ENCODE data around the gene OMG. TPM values are rescaled to one million over a fixed set of nuclear protein-coding genes. Genes with fewer than 3 reads are reported as not detected.

The OMG gene
- total and polyA plus RNA-seq, 2 donors (not counting 3 experiments of a cell fraction or from before 2014, with no cell fraction given) = 0.86 TPM; not detected in 1

DNA sequence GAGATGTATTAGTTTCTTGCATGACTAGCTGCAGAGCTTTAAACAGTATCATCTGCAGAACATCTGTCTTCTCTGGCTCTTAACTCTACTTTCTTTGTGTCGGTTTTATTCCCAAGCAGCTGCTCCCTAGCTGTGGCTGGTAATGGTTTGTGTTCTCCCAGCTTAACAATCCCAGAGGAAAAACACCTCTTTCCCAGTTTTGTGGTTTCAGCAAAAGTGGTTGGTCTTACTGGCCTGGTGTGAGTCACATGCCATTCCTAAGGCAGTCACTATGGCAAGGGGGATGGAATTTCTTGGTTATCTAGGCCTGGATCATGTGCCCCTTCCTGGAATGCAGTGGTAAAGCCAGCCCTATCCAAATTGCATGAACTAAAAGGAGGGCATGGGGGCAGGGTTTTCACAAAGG lies 27.5 kb downstream of the OMG start:
- H3K27ac ChIP-seq (ENCODE audit: insufficient read depth, low read depth, low read length) = peak overlapping the region; percentile 61
- no peaks in the 10 kb centered on the region for H4K20me1 ChIP-seq (replicated peaks; ENCODE audit: control insufficient read depth, extremely low read depth, insufficient read depth, low read length)
- dilution Hi-C loops (cut with MboI; ENCODE audit: extremely low pct_ligation_motif_present, low sequenced_read_pairs) (no loop called here), intact Hi-C loops (cut with micrococcal nuclease) (loop anchor here (5.0 kb wide), 1 partner anchor 43 kb away; the partner anchor contains the start of gene EVI2B)
- ChIA-PET CTCF (interaction anchor here (1.0 to 1.5 kb wide), 7 partner anchors 9 to 50 kb away, joined by 3 to 9 read pairs (median 3); no protein-coding TSS in a partner anchor), POLR2A (no interaction called here)
- FAIRE-seq (peak; percentile 73), DNase-seq (ENCODE audit: low read depth, low spot score) (peak; percentile 88)
- peaks cover 3 to 6% of the 10 kb centered on the region in 2 experiments for H3K36me3 ChIP-seq (ENCODE audit: control insufficient read depth in 2 of 2, extremely low read depth in 1 of 2, insufficient read depth in 2 of 2, low read length in 2 of 2)
- no peaks in the 10 kb centered on the region for H3K9me1 ChIP-seq (replicated peaks; ENCODE audit: control insufficient read depth, extremely low read depth, insufficient read depth, low read length)
- H3K4me2 ChIP-seq (ENCODE audit: insufficient read depth, low read length) = peak overlapping the region; percentile 58
- H3K9ac ChIP-seq (replicated peaks; ENCODE audit: extremely low read depth, insufficient read depth, low read length) = no peak overlapping the region
- no peaks in the 10 kb centered on the region for H3K9me3 ChIP-seq (replicated peaks; ENCODE audit: control insufficient read depth, insufficient read depth, low read length)
- H3K79me2 ChIP-seq (ENCODE audit: control insufficient read depth, insufficient read depth, low read length) = no peaks in the 10 kb centered on the region
- no peak overlapping the region for H2AFZ ChIP-seq (ENCODE audit: low read depth, low read length)
- no peak overlapping the region for H3K4me3 ChIP-seq (replicated peaks in 1 of 3; ENCODE audit: insufficient read depth in 1 of 3, low read depth in 1 of 3, low read length in 3 of 3)
- TF ChIP-seq POLR2A (IDR thresholded peaks at IDR 0.05; ENCODE audit: low read depth, low read length) = no peak
- no peak for TF ChIP-seq JUN (IDR thresholded peaks at IDR 0.05; ENCODE audit: borderline replicate concordance, insufficient read depth, insufficient read length, low read depth)
- TF ChIP-seq FOS (IDR thresholded peaks at IDR 0.05; ENCODE audit: borderline replicate concordance, insufficient read depth, low read length) = peak; percentile 78
- TF ChIP-seq EZH2 (IDR thresholded peaks at IDR 0.05; ENCODE audit: borderline replicate concordance, low read depth, low read length, severe bottlenecking) = no peak
- peak; percentile 42 for TF ChIP-seq POLR2AphosphoS5 (IDR thresholded peaks at IDR 0.05; ENCODE audit: insufficient read depth, low read depth, low read length)
- TF ChIP-seq MYC (IDR thresholded peaks at IDR 0.05; ENCODE audit: low read depth, low read length) = no peak
- TF ChIP-seq, protein P1, sequence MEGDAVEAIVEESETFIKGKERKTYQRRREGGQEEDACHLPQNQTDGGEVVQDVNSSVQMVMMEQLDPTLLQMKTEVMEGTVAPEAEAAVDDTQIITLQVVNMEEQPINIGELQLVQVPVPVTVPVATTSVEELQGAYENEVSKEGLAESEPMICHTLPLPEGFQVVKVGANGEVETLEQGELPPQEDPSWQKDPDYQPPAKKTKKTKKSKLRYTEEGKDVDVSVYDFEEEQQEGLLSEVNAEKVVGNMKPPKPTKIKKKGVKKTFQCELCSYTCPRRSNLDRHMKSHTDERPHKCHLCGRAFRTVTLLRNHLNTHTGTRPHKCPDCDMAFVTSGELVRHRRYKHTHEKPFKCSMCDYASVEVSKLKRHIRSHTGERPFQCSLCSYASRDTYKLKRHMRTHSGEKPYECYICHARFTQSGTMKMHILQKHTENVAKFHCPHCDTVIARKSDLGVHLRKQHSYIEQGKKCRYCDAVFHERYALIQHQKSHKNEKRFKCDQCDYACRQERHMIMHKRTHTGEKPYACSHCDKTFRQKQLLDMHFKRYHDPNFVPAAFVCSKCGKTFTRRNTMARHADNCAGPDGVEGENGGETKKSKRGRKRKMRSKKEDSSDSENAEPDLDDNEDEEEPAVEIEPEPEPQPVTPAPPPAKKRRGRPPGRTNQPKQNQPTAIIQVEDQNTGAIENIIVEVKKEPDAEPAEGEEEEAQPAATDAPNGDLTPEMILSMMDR (IDR thresholded peaks at IDR 0.05; ENCODE audit: extremely low read depth in 1 of 2, insufficient read depth in 1 of 2, low read depth in 1 of 2, low read length in 2 of 2) = no peak
- peak; percentile 97 for TF ChIP-seq GATA2 (IDR thresholded peaks at IDR 0.05; ENCODE audit: insufficient read depth, insufficient read length, low read depth, low read length)
- TF ChIP-seq, protein P2, sequence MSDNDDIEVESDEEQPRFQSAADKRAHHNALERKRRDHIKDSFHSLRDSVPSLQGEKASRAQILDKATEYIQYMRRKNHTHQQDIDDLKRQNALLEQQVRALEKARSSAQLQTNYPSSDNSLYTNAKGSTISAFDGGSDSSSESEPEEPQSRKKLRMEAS (IDR thresholded peaks at IDR 0.05; ENCODE audit: insufficient read depth, insufficient read length) = peak; percentile 56
- peaks cover 21% of the 10 kb centered on the region for H3K4me1 ChIP-seq (ENCODE audit: control insufficient read depth, extremely low read depth, insufficient read depth, low read length)
- BruUV-seq (replicated peaks) = no TSS peak
- no peaks in the 10 kb centered on the region for H3K27me3 ChIP-seq (ENCODE audit: control insufficient read depth in 2 of 2, insufficient read depth in 2 of 2, low read length in 2 of 2)
